H1 (cell line): ENCODE measurements around the gene PLCH2. TPM values are rescaled to one million over a fixed set of nuclear protein-coding genes. Genes with fewer than 3 reads are reported as not detected.

Source experiments
- ATF2 ChIP-seq: IDR thresholded peaks from 2 replicates; pipeline ENCODE4 v1.6.1; 2012; ENCODE audit warnings: low read length, inconsistent platforms
- CHD1 ChIP-seq: IDR thresholded peaks from 2 replicates; pipeline ENCODE4 v1.6.1; 2012; ENCODE audit warnings: low read depth, low read length, improper control_type of control experiment
- CTBP2 ChIP-seq: IDR thresholded peaks from 2 replicates; pipeline ENCODE4 v1.7.0; 2011; ENCODE audit warnings: borderline replicate concordance, mild to moderate bottlenecking, moderate library complexity, mixed read lengths, low read length; ENCODE audit not compliant: insufficient read depth, insufficient read length
- JUND ChIP-seq: IDR thresholded peaks from 2 replicates; pipeline ENCODE4 v1.6.1; 2011; ENCODE audit warnings: mild to moderate bottlenecking, improper control_type of control experiment, low read length
- KDM5A ChIP-seq: fragments of 200-600 bp; IDR thresholded peaks from 2 replicates; pipeline ENCODE4 v1.7.1; 2012; ENCODE audit warnings: mild to moderate bottlenecking, low read length, inconsistent platforms, mixed read lengths
- MAFK ChIP-seq: IDR thresholded peaks from 2 replicates; pipeline ENCODE4 v1.6.1; 2012; ENCODE audit warnings: low read depth, mild to moderate bottlenecking, improper control_type of control experiment, low read length
- MAX ChIP-seq: IDR thresholded peaks from 2 replicates; pipeline ENCODE4 v1.6.1; 2012; ENCODE audit warnings: inconsistent platforms
- NANOG ChIP-seq: IDR thresholded peaks from 2 replicates; pipeline ENCODE4 v1.6.1; 2011; ENCODE audit warnings: low read length, low read depth, mild to moderate bottlenecking, inconsistent platforms; ENCODE audit not compliant: insufficient read depth, poor library complexity, severe bottlenecking
- NRF1 ChIP-seq: IDR thresholded peaks from 2 replicates; pipeline ENCODE4 v1.6.1; 2011; ENCODE audit warnings: mild to moderate bottlenecking, low read depth, low read length, improper control_type of control experiment
- RAD21 ChIP-seq, 2 experiments: IDR thresholded peaks in 1 of 2; conservative IDR thresholded peaks in 1 of 2; 2 replicates each; pipeline ENCODE4 v1.6.1; 2011; ENCODE audit warnings: low read depth in 2 of 2, low read length in 2 of 2, improper control_type of control experiment in 1 of 2, inconsistent platforms in 1 of 2, mild to moderate bottlenecking in 1 of 2, moderate library complexity in 1 of 2
- TAF1 ChIP-seq: IDR thresholded peaks from 2 replicates; pipeline ENCODE4 v1.6.1; 2011; ENCODE audit warnings: mild to moderate bottlenecking, low read depth, low read length
- TAF7 ChIP-seq: optimal IDR thresholded peaks from 2 replicates; pipeline ENCODE3; 2011; ENCODE audit warnings: low read depth, mild to moderate bottlenecking, inconsistent platforms, low read length, moderate library complexity, borderline replicate concordance
- TBP ChIP-seq: IDR thresholded peaks from 2 replicates; pipeline ENCODE4 v1.6.1; 2011; ENCODE audit warnings: low read depth, low read length, improper control_type of control experiment
- TEAD4 ChIP-seq: IDR thresholded peaks from 2 replicates; pipeline ENCODE4 v1.6.1; 2012; ENCODE audit warnings: low read depth, low read length, inconsistent platforms, mixed read lengths
- YY1 ChIP-seq: IDR thresholded peaks from 2 replicates; pipeline ENCODE4 v1.6.1; 2011; ENCODE audit warnings: low read depth, mild to moderate bottlenecking, low read length
- polyA plus RNA-seq, 7 experiments: library from polyadenylated mRNA; depleted of rRNA in 3 of 7; stranded (reverse) in 5 of 7; unstranded in 2 of 7; fragments of >200 nt in 5 of 7; fragments of 200-250 nt in 2 of 7; gene quantifications; 1 replicate in 5 of 7; 2 replicates in 1 of 7; 4 replicates in 1 of 7; pipeline versions ENCODE4 v1.2.1 to v1.2.3, GENCODE V29; 2011 to 2013; ENCODE audit warnings: missing spikeins in 2 of 7, mixed read lengths in 2 of 7
- total RNA-seq: library from RNA; stranded (reverse); fragmentation: NEBNext Ultra II Directional; extraction: Animal tissue kit (Norgen Biotek cat#: 25700); gene quantifications from 2 replicates; pipeline ENCODE4 v1.2.1, GENCODE V29; 2021

Gene PLCH2
- total and polyA plus RNA-seq, 2 of the 8 experiments (the other 6 are each of a cell fraction or from before 2014, with no cell fraction given): 0.14 to 0.19 TPM

DNA sequence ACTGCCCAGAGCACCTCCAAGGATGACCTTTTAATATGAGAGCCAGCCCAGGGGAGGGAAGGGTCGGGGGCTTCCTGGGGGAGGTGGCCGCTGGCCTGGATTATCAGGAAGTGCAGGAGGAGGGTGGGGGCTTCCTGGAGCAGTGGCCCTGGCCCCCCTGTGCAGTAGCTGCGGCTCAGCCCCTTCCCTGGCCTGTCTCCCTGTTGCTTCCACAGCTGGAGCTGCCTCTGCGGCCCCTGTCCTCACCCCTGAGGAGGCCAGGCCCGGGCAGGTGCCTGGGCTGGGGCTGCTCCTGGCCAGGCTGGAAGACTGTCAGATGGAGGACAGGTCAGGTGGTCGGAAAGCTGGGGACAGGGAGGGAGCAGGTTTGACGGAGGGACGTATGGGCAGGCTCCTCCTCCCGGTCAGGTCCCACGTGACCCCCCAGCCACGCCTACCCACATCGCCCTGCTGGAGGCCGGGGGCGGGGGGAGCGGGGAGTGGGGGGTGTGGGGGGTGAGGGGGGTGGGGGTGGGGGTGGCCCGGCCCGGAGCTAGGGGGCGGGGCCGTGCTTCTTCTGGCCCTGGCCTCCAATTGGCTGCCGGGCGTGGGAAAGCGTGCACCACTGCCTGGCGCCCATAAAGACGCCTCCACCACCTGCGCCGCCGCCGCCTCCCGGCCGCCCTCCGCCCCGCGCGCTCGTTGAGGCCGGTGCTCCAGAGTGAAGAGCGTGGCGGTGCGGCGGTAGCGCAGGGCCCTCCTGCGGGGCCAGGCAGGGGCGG lies 69.8 kb downstream of the PLCH2 start (continued):
- TF ChIP-seq YY1: no peak
- TF ChIP-seq NRF1: no peak
- no peak for TF ChIP-seq ATF2
- TF ChIP-seq MAX: peak; percentile 54; the same call in 1 of the 2 replicates
- TF ChIP-seq MAFK: no peak
- no peak for TF ChIP-seq CTBP2
- no peak for TF ChIP-seq CHD1
- TF ChIP-seq KDM5A: no peak
- TF ChIP-seq NANOG: no peak
- 0 out of 2 replicates have a peak, but pooled peaks have one; percentile 29 for TF ChIP-seq TAF1
- no peak for TF ChIP-seq TEAD4
- no peak for TF ChIP-seq RAD21 (IDR thresholded peaks at IDR 0.05 in 1 of 2, conservative IDR thresholded peaks at IDR 0.05 in 1 of 2; ENCODE audit: low read depth in 2 of 2, low read length in 2 of 2)
- TF ChIP-seq JUND: no peak
- no peak for TF ChIP-seq TAF7
- TF ChIP-seq TBP: peak; percentile 70; the same call in 1 of the 2 replicates
